Retina (tissue), 1 donor: ENCODE data around the gene CAMK1D.

Experiments
- DNase-seq: peaks from one replicate; pipeline ENCODE4 v3.0.0-alpha.2; 2016

The CAMK1D gene

DNA sequence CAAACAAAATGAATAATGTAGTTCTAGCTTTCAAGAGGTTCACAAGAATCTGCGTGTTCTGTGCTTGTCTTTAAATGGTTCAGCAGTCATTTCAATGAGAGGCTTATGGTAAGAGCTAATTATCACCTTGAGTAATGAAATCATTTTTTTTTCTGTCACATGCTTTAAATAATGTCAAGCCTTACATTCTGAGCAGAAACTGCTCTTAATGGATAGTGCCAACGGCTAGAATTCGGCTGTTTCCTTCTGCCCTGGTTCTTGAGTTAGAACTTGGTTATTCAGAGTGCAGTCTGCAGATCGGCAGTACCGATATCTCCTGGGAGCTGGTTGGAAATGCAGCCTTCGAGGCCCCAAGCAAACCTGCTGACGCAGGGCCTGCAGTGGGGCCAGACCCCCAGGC, 316.2 kb downstream of the CAMK1D start:
- DNase-seq, result no peak

DNA sequence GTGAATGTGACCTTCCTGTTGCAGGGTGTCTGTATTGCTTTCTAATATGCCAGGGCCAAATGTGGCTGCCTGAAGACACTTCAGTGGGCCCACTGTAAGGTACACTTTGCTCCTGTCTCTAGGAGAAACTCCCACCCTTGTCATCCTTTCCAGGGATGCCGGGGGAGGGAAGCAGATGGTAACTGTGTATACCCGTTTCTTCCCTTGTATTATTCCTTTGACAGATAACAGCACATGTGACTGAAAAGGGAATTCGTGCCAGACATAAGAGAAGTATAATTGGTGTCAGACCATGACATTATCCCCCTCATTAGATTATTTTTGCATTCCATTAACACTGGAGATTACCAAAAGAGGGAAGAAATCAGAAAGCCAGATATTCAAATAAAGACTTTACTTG, 317.7 kb downstream of the CAMK1D start:
- no peak for DNase-seq

GRCh38 chr10:12668634-12669033, 319.3 kb downstream of the CAMK1D start:
- no peak for DNase-seq

DNA sequence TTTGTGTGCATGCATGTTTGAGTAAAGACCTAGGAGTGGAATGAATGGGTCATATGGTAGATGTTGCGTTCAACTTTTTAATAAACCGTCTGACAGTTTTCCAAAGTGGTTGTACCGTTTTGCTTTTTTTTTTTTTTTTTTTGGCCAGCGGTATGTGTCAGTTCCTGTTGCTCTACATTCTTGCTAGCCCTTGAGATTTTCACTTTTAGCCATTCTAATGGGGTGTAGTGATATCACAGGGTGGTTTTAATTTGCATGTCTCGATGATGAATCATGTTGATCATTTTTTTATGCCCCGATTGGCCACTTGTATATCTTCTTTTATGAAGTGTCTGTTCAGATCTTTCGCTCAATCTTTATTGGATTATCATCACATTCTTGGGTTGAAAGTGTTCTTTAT, 320.7 kb downstream of the CAMK1D start:
- DNase-seq, result no peak

- no peak for DNase-seq
Measured at GRCh38 chr10:12675186-12675585, 325.8 kb downstream of the CAMK1D start.

DNA sequence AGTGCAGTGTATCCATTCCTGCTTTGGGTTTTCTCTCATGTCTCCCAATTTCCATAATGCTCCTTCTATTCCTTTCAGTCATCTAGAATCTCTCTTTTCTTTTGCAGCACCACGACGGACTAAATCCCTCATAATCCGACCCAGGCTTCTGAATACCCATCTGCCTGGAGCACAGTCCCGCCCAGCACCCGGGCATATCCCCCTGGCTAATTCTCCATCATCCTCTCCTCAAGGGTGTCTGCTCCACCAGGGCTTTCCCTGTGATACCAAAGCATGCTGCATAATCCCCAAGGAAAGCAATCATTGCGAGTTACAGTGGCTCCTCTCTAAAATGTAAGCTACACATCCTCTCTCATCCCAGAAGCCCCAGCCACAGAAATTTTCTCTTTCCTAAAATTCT, 330.3 kb downstream of the CAMK1D start:
- DNase-seq, result no peak

GRCh38 chr10:12681252-12681651, 331.9 kb downstream of the CAMK1D start:
- DNase-seq, result no peak

- no peak for DNase-seq
Measured at GRCh38 chr10:12684784-12685183, 335.4 kb downstream of the CAMK1D start.

- DNase-seq, result no peak
Measured at GRCh38 chr10:12685261-12686058, 336.1 kb downstream of the CAMK1D start.

DNA sequence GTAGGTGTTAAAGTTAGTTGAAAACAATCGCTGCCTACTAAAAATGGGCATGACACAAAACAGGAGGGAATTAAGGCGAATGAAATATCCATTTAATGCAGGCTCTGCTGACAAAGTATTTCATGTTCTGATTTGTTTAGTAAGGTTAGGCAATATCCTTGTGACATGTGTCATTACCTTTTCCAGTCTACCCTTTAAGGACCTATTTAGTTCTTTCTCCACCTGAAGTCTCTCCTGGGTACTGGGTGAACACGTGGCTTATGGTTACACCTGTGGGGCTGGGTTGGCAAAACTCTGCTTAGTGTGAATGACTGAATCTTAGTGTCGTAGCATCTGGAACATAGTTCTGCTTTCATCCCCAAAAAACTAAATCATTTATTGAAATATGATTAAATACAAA, 338.6 kb downstream of the CAMK1D start:
- DNase-seq, result no peak

DNA sequence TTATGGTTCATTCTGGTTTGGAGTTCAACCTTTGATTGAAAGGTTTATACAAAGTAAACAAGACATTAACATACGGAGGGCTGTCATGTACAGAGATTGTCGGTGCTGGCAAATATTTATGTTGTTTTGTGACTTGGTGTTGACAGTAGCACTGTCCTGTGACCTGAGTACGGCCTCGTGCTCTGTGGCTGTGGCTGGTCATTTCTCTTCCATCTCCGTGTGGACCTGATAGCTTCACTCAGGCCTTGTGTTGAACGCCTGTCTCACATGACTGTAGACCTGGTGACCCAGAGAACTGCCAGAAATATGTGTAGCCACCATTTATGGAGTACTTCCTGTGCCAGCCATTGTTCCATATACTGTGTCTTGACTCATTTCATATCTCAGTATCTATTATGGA, 340.5 kb downstream of the CAMK1D start:
- no peak for DNase-seq

DNA sequence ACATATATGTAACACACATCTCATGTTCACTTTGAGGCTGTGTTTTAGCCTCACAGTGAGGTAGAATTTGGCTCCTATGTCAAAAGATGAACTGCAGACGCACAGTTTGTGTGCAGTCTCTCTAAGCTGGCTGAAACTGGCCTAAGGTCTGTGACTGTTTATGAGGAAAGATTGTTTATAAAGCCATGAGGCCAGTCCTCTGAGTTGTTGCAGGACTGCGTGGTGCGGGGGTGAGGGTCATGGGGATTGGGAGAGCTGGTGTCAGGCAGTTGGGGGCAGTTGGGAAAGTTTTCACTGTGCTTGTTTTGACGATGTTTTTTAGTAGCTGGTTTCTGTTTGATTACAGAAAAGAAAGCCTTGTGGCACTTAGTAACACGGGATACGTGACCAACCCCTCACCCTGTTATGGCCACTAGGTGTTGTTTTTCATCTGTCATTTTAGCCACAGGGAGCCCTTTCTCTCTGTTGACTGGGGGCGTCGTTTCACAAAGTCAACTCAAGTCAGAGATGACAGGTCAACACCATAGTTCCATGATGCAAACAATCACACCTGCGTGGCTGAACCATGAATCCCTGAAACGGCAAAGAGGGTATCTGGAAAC, 341.3 kb downstream of the CAMK1D start:
- no peak for DNase-seq

DNA sequence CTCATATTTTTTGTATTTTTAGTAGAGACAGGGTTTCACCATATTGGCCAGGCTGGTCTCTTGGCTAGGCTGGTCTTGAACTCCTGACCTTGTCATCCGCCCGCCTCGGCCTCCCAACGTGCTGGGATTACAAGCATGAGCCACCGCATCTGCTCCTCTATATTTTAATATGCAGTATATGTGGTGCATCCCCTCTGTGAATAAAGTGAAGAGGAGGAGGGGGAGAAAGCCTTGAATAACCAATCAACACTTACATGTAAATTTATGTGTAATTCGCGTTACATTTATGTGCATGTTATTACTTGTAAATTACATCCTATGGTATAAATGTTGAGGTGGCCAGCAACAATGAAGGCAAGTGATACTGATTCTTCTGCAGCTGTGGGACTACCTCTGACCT, 342.2 kb downstream of the CAMK1D start:
- no peak for DNase-seq

- DNase-seq, result no peak
Measured at GRCh38 chr10:12697764-12698163, 348.4 kb downstream of the CAMK1D start.

GRCh38 chr10:12699258-12699700, 349.9 kb downstream of the CAMK1D start:
- DNase-seq, result no peak

- no peak for DNase-seq
Measured at GRCh38 chr10:12699781-12700556, 350.6 kb downstream of the CAMK1D start.

- DNase-seq, result no peak
Measured at GRCh38 chr10:12700557-12700874, 351.2 kb downstream of the CAMK1D start.

GRCh38 chr10:12701696-12702095, 352.3 kb downstream of the CAMK1D start:
- DNase-seq, result no peak

- no peak for DNase-seq
Measured at GRCh38 chr10:12702215-12702770, 352.9 kb downstream of the CAMK1D start.

DNA sequence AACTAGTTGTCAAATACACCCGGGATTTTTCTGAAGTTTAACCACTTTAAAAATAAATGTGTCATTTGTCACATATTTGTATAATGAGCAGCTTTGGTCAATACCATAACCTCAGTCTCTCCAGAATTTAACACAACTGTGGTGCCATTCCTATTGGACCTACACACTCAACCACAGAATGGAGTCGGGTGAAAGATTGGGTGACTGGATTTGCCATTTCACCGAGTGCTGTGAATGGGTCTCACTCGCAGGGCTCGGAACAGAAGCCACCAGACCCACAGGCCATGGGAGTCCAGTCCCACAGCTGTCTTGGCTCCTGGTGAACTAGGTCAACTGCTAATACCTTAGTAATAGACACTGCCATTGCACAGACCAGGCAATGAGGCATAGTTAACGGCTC, 353.8 kb downstream of the CAMK1D start:
- no peak for DNase-seq

GRCh38 chr10:12703813-12704212, 354.5 kb downstream of the CAMK1D start:
- no peak for DNase-seq

GRCh38 chr10:12704488-12704887, 355.1 kb downstream of the CAMK1D start:
- DNase-seq, result no peak

DNA sequence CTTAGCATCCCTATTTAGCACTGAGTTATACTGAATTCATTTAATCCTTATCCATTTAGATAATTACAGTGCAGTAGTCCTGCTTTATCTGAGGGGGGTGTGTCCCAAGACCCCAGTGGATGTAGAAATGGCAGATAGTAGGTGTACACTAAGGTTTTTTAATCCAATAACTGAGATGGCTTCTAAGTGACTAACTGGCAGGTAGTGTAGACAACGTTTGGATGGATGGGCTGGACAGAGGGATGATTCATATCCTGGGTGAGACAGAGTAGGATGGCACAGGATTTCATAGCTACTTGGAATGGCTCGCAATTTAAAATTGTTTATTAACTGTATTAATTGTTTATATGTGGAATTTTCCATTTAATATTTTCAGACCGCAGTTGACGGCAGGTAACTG, 356.6 kb downstream of the CAMK1D start:
- DNase-seq, result no peak
